SH-SY5Y (cell line): ENCODE measurements around the gene FBXL16.

ENCODE experiments used
- GATA2 ChIP-seq: IDR thresholded peaks from 2 replicates; pipeline ENCODE4 v1.6.1; 2011; ENCODE audit warnings: mild to moderate bottlenecking, low read depth, low read length
- GATA3 ChIP-seq: IDR thresholded peaks from 2 replicates; pipeline ENCODE4 v1.6.1; 2011; ENCODE audit warnings: low read depth, mild to moderate bottlenecking, low read length, moderate library complexity

DNA sequence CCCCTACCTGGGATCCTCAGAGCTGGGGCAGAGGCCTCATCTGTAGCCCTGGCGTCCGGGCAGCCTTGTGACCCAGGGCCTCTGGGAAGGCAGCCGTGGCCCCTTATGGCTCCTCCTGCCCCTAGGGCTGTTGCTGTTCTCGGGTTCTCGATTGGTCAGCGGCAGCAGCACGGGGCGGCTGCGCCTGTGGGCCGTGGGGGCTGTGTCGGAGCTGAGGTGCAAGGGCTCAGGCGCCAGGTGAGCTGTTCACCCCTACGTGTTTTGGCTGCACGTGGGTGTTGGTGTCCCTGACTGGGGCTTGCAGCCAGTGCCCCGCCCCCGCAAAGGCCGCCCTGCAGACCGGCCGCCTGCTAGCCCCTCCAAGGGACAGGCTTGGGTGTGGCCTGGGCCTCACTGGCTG, 43.5 kb downstream of the FBXL16 start:
- no peak for TF ChIP-seq GATA2
- no peak for TF ChIP-seq GATA3
